WTC11 (cell line): ENCODE data around the gene AMER3.

Experiments
- CTCF ChIP-seq: fragments of 200-600 bp; IDR thresholded peaks from 2 replicates; pipeline ENCODE4 v1.8.0; 2022; ENCODE audit warnings: antibody characterized with exemption
- FOXJ3 ChIP-seq: sonication (generic); formaldehyde crosslinking; IDR thresholded peaks from 2 replicates; pipeline ENCODE4 v1.9.0; 2021; ENCODE audit warnings: missing genetic modification reagents, mild to moderate bottlenecking, borderline replicate concordance
- IRF1 ChIP-seq: sonication (generic); formaldehyde crosslinking; IDR thresholded peaks from 2 replicates; pipeline ENCODE4 v1.8.0; 2023; ENCODE audit warnings: missing genetic modification reagents
- JAZF1 ChIP-seq: fragments of 250-450 bp; sonication (Bioruptor Pico); IDR thresholded peaks from 2 replicates; pipeline ENCODE4 v1.9.0; 2021; ENCODE audit warnings: moderate library complexity, mild to moderate bottlenecking, inconsistent platforms
- MAX ChIP-seq: sonication (generic); formaldehyde crosslinking; IDR thresholded peaks from 2 replicates; pipeline ENCODE4 v1.8.0; 2022; ENCODE audit warnings: mild to moderate bottlenecking, missing genetic modification reagents
- NR1H2 ChIP-seq: sonication (generic); formaldehyde crosslinking; IDR thresholded peaks from 2 replicates; pipeline ENCODE4 v1.9.0; 2021; ENCODE audit warnings: mild to moderate bottlenecking, moderate library complexity, missing genetic modification reagents
- NR3C1 ChIP-seq: sonication (generic); formaldehyde crosslinking; conservative IDR thresholded peaks from 2 replicates; pipeline ENCODE4 v1.8.1; 2023; ENCODE audit warnings: low read depth, mild to moderate bottlenecking, missing genetic modification reagents
- TEAD1 ChIP-seq: sonication (generic); formaldehyde crosslinking; IDR thresholded peaks from 2 replicates; pipeline ENCODE4 v1.8.0; 2022; ENCODE audit warnings: mild to moderate bottlenecking, missing genetic modification reagents
- TF ChIP-seq, protein P1 (sequence below): sonication (generic); formaldehyde crosslinking; IDR thresholded peaks from 2 replicates; pipeline ENCODE4 v1.8.1; 2023; ENCODE audit warnings: mild to moderate bottlenecking, missing genetic modification reagents
- TF ChIP-seq, protein P2 (sequence below): sonication (generic); formaldehyde crosslinking; IDR thresholded peaks from 2 replicates; pipeline ENCODE4 v1.8.1; 2023; ENCODE audit warnings: mild to moderate bottlenecking, moderate library complexity, missing genetic modification reagents
- TF ChIP-seq, protein P3 (sequence below): sonication (generic); formaldehyde crosslinking; IDR thresholded peaks from 2 replicates; pipeline ENCODE4 v1.8.1; 2023; ENCODE audit warnings: mild to moderate bottlenecking, missing genetic modification reagents, moderate library complexity

DNA sequence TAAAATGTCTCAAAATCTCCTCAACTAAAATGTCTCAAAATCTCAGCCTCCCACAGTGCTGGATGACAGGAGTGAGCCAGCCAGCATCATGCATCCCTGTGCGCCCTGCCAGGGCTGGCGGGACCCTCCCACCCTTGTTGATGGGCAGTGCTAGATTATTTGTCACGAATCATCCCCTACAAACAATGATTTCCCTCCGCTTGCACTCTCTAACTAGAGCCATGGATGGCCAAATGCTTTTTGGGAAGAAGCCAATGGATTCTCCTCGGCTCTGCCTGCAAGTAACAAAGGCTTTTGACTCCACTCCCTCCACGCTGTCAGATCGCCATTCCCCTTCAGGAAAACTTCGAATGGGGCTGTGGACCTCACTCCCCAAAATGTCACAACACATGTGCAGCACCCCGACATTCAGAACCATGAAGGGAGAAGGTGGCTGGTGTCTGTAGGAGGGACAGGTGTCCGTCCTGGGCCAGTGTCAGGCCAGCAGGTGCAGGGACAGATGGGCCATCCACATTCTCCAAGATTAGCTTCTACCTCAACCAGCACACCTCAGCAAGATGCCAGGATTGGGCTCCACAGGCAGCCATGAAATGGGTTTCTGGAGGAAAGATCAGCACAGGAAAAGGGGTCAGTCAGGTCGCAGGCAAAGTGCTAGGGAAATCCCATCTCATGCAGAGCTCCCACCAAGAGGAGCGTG lies 11.5 kb downstream of the AMER3 start:
- TF ChIP-seq CTCF (no peak), TEAD1 (CRISPR knock-in tag) (no peak), IRF1 (CRISPR knock-in tag) (no peak), NR3C1 (CRISPR knock-in tag) (no peak), MAX (CRISPR knock-in tag) (no peak), NR1H2 (no peak), FOXJ3 (CRISPR knock-in tag) (no peak), JAZF1 (no peak)
- TF ChIP-seq, protein P1, sequence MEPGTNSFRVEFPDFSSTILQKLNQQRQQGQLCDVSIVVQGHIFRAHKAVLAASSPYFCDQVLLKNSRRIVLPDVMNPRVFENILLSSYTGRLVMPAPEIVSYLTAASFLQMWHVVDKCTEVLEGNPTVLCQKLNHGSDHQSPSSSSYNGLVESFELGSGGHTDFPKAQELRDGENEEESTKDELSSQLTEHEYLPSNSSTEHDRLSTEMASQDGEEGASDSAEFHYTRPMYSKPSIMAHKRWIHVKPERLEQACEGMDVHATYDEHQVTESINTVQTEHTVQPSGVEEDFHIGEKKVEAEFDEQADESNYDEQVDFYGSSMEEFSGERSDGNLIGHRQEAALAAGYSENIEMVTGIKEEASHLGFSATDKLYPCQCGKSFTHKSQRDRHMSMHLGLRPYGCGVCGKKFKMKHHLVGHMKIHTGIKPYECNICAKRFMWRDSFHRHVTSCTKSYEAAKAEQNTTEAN = no peak
- TF ChIP-seq, protein P2, sequence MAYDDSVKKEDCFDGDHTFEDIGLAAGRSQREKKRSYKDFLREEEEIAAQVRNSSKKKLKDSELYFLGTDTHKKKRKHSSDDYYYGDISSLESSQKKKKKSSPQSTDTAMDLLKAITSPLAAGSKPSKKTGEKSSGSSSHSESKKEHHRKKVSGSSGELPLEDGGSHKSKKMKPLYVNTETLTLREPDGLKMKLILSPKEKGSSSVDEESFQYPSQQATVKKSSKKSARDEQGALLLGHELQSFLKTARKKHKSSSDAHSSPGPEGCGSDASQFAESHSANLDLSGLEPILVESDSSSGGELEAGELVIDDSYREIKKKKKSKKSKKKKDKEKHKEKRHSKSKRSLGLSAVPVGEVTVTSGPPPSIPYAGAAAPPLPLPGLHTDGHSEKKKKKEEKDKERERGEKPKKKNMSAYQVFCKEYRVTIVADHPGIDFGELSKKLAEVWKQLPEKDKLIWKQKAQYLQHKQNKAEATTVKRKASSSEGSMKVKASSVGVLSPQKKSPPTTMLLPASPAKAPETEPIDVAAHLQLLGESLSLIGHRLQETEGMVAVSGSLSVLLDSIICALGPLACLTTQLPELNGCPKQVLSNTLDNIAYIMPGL (CRISPR knock-in tag) = no peak
- TF ChIP-seq, protein P3, sequence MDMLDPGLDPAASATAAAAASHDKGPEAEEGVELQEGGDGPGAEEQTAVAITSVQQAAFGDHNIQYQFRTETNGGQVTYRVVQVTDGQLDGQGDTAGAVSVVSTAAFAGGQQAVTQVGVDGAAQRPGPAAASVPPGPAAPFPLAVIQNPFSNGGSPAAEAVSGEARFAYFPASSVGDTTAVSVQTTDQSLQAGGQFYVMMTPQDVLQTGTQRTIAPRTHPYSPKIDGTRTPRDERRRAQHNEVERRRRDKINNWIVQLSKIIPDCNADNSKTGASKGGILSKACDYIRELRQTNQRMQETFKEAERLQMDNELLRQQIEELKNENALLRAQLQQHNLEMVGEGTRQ = no peak
